Esophagus squamous epithelium (tissue), 4 donors: ENCODE results near the gene DOP1B.

Experiments used
- POLR2A ChIP-seq, 4 donors: fragments of 450-650 bp; IDR thresholded peaks; one replicate each; pipeline ENCODE4 v1.6.1; 2017; ENCODE audit warnings: antibody characterized with exemption in 4 of 4, mild to moderate bottlenecking in 4 of 4, moderate library complexity in 3 of 4
- TF ChIP-seq, protein P1 (sequence below), 6 experiments: fragments of 450-650 bp in 4 of 6; fragments of 200-600 bp in 2 of 6; sonication (generic) in 2 of 6; IDR thresholded peaks; one replicate each; pipeline ENCODE4 v1.5.1; 2016 to 2019; ENCODE audit warnings: antibody characterized with exemption in 6 of 6, mild to moderate bottlenecking in 4 of 6, moderate library complexity in 4 of 6

DNA sequence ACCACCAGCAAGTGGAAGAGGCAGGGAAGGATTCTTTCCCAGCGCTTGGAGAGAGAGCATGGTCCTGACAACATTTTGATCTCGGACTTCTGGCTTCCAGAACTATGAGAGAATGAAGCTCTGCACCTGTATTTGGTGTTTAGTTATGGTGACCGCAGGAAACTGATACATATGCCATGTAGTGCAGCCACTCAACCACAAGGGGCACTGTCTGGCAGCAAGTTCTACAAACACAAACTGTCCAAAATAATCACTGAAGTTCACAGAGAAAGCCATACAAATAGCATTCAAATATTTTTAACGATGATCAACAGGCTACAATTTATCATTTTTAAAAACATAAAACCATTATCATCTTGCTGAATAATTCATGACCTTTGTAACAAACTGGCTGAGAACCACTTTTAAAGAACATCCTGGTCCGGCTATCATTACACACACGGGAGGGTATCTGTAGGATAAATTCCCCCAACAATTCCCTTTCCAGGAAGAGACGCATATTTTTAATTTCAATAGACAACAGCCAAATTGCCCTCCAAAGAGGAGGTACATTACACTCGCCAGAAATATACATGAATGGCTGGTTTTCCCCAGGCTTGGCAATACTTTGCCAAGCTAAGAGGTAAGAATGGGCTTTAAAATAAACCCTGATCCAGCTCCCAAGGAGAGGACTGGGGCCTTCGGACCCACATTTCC lies 31.0 kb upstream of the DOP1B start:
- TF ChIP-seq POLR2A (IDR thresholded peaks at IDR 0.05), result no peak
- TF ChIP-seq, protein P1, sequence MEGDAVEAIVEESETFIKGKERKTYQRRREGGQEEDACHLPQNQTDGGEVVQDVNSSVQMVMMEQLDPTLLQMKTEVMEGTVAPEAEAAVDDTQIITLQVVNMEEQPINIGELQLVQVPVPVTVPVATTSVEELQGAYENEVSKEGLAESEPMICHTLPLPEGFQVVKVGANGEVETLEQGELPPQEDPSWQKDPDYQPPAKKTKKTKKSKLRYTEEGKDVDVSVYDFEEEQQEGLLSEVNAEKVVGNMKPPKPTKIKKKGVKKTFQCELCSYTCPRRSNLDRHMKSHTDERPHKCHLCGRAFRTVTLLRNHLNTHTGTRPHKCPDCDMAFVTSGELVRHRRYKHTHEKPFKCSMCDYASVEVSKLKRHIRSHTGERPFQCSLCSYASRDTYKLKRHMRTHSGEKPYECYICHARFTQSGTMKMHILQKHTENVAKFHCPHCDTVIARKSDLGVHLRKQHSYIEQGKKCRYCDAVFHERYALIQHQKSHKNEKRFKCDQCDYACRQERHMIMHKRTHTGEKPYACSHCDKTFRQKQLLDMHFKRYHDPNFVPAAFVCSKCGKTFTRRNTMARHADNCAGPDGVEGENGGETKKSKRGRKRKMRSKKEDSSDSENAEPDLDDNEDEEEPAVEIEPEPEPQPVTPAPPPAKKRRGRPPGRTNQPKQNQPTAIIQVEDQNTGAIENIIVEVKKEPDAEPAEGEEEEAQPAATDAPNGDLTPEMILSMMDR (IDR thresholded peaks at IDR 0.05), result peak; percentile 77 to 94 (median 90)
